Esophagus muscularis mucosa (tissue), 4 donors: ENCODE data around the gene IGF2R.

ENCODE experiments used
- EP300 ChIP-seq: sonication (generic); formaldehyde crosslinking; IDR thresholded peaks from one replicate; pipeline ENCODE4 v1.6.1; 2017; ENCODE audit warnings: antibody characterized with exemption
- POLR2A ChIP-seq: fragments of 450-650 bp; IDR thresholded peaks from one replicate; pipeline ENCODE4 v1.6.1; 2017; ENCODE audit warnings: antibody characterized with exemption, moderate library complexity, mild to moderate bottlenecking, low read depth
- POLR2AphosphoS5 ChIP-seq, 2 donors: sonication (generic); formaldehyde crosslinking; IDR thresholded peaks; one replicate each; pipeline ENCODE4 v1.6.1; 2017; ENCODE audit warnings: antibody characterized with exemption in 2 of 2
- TF ChIP-seq, protein P1 (sequence below), 3 experiments: fragments of 200-600 bp in 2 of 3; fragments of 450-650 bp in 1 of 3; sonication (generic) in 2 of 3; IDR thresholded peaks; one replicate each; pipeline ENCODE4 v1.5.1; 2017 to 2019; ENCODE audit warnings: antibody characterized with exemption in 3 of 3, mild to moderate bottlenecking in 2 of 3, moderate library complexity in 1 of 3

DNA sequence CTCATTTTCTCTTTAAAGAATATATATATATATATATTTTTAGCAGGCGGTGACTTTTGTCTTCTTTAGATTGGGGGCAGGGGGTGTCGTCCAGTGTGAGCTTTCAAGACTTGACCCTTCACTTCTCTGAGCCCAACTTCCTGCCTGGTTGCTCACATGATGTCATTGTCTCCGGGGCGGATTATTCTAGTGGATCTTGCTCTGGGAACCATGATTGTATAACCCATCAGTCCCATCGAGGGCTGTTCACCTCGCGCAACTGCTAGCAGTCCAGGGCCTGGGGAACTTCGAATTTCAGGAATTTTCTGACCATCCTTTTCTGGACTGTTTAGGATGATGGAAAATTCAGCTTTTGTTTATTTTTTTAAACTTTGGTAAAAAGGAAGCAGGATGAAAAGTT lies 1.0 kb downstream of the IGF2R start:
- TF ChIP-seq, protein P1, sequence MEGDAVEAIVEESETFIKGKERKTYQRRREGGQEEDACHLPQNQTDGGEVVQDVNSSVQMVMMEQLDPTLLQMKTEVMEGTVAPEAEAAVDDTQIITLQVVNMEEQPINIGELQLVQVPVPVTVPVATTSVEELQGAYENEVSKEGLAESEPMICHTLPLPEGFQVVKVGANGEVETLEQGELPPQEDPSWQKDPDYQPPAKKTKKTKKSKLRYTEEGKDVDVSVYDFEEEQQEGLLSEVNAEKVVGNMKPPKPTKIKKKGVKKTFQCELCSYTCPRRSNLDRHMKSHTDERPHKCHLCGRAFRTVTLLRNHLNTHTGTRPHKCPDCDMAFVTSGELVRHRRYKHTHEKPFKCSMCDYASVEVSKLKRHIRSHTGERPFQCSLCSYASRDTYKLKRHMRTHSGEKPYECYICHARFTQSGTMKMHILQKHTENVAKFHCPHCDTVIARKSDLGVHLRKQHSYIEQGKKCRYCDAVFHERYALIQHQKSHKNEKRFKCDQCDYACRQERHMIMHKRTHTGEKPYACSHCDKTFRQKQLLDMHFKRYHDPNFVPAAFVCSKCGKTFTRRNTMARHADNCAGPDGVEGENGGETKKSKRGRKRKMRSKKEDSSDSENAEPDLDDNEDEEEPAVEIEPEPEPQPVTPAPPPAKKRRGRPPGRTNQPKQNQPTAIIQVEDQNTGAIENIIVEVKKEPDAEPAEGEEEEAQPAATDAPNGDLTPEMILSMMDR (IDR thresholded peaks at IDR 0.05) = no peak
- TF ChIP-seq POLR2A (no peak), POLR2AphosphoS5 (IDR thresholded peaks at IDR 0.05) (peak; percentile 53 to 75), EP300 (no peak)
